NOMO-1 (cell line): Measurements from ENCODE around the gene PCBD2.
"Not testable (repeated sequence)": the region's sequence is repeated elsewhere in the genome, so short reads cannot be mapped to it uniquely, and the experiment has no call there.

Experiments
- DNase-seq, 2 experiments: peaks; one replicate each; lab custom pipeline; 2025; ENCODE audit not compliant: unreplicated experiment in 2 of 2; lab: John Stamatoyannopoulos, UW

Gene PCBD2

GRCh38 chr5:134904610-134905245 is at the start of gene PCBD2:
PCBD2 (plus strand) TSS chr5:134905131; CDS start chr5:134905140, 9 bp downstream.
- peak; percentile 92 to 98 for DNase-seq

DNA sequence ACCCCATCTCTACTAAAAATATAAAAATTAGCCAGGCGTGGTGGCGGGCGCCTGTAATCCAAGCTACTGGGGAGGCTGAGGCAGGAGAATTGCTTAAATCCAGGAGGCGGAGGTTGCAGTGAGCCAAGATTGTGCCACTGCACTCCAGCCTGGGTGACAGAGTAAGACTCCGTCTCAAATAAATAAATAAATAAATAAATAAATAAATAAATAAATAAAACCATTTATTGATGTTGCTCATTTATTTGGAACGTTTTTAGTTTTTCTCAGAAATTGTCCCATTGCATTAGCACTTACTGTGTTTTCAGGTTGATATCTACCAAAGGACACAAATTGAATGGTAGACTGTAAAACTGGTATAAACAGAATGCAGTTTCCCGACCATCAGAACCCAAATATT is 48.5 kb upstream of the PCBD2 start:
- DNase-seq = not testable (repeated sequence)

GRCh38 chr5:134857401-134857800 is 47.5 kb upstream of the PCBD2 start:
- no peak for DNase-seq

- DNase-seq = no peak
These were observed 40.2 kb upstream of the PCBD2 start for GRCh38 chr5:134864707-134865106.

DNA sequence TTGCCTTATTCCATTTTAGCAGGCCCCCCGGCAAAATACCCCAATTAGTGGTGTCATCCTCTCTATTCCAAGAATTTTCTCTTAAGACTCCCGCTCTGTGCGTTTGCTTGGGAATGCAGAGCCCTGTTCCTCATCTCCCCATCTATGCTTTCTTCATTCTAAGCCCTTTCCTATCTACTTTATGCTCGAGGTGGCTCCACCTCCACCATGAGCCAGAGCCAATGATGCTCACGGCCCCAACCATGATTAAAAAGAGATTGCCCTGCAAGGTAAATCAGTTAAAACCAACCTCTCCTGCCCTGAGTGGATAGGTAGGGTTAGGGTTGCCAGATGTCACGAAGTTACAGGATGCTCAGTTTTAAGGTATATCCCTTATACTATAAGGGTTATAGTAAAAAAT is 31.4 kb upstream of the PCBD2 start:
- no peak for DNase-seq

DNA sequence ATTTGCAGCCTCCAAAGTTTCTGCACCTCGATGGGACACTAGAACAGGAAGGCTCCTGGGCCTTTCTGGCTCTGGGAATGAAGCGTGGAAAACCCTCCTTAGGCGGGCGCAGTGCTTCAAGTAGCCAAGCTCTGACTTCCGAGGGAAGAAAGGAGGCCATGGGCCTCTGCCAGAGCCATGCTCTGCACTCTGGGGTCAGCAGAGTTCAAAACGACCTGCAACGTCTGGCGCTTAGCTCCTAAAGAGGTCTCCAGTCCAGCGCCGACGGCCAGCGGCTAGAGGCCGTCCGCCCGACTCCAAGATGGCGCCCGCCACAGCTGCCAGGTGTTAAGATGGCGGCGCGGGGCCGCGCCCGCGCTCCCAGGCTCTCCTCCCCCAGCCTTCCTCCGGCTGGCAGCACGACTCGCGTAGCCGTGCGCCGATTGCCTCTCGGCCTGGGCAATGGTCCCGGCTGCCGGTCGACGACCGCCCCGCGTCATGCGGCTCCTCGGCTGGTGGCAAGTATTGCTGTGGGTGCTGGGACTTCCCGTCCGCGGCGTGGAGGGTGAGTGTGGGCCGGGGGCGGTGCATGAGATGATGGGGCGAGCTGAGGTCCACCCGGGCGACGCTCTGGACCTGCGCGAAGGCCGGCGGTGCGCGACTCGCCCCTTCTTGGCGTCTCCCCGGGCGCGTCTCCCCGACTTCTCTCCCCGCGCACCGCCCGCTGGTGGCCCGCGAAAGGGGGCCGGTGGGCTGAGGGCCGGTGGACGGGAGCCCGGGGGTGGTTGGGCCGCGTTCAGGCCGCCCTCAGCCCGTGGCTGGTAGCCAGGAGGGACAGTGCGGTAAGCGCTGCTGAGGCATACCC is 30.7 kb upstream of the PCBD2 start, which contains the start of gene TXNDC15:
Gene TXNDC15, plus strand, starts transcription at position 385 of the 844 bp plus-strand sequence. Its CDS starts 57 bp downstream, at position 442.
- peak; percentile 72 to 79 for DNase-seq

DNA sequence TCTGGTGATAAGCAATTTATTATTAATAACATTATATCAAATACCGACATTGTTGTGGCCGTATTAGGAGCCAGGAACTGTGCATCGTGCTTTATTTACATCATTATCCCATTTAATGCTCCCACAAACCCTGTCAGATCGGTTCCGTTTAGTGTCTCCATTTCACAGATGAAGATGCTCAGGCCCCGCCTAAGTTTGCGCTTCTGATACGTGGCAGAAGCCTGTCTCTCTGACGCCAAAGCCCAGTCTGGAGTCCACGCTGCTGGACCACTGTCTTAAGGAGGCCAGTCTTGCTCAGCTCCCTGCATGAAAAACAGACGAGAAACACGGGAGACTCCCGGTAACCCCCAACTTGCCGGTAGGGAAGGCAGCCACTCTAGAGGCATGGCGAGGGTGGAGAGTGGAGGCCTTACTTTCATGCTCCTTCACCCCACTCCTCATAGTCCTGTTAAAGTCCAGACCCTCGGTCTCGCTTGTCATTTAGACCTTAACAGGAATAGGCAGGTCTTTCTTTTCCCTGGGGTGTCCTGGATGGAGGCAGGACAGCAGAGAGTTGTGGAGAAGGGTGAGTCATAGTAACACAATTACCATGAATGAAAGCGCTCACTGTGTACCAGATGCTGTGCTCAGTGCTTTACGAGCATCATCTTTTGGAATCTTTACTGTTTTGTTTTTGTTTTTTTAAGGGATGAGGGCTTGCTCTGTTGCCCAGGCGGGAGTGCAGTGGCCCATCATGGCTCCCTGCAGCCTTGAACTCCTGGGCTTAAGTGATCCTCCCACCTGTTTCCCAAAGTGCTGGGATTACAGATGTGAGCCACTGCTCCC is 29.9 kb upstream of the PCBD2 start:
- DNase-seq = peak in 1 of 2 experiments; percentile 26

DNA sequence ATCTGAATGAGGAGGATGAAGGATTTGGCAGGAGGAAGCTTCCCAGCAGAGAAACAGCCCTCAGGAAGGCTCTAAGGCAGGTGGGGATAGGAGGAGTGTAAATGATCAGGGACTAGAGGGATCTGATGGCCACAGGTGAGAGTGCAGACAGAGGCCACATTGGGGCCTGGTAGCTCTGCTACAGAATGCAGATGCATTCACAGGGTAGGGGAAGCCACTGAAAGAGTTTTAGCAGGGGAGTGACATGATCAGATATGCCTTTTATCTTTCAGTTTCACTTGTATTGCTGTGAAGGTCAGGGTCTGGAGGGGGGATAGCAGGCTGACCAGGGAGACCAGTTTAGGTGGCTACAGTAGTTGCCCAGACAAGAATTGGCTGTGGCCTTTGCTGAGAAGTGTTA is 27.8 kb upstream of the PCBD2 start:
- DNase-seq = no peak

GRCh38 chr5:134878403-134878802 is 26.5 kb upstream of the PCBD2 start:
- no peak for DNase-seq

DNA sequence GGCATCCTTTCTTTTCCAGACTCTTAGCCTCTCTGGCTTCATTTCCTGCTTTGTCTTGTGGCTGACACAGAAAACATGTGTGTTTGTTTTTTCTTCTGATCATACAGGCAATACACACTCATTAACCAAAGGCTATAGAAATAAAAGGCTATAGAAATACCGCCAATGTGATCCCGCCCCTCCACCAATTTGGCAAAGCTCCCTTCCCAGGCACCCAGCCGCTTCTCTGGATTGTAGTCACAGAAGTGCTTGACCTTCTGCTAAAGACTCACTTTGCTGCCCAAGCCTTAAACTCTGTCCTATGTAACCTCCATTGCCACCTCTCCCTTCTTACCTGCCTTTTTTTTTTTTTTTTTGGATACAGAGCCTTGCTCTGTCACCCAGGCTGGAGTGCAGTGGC is 25.5 kb upstream of the PCBD2 start:
- DNase-seq = no peak

DNA sequence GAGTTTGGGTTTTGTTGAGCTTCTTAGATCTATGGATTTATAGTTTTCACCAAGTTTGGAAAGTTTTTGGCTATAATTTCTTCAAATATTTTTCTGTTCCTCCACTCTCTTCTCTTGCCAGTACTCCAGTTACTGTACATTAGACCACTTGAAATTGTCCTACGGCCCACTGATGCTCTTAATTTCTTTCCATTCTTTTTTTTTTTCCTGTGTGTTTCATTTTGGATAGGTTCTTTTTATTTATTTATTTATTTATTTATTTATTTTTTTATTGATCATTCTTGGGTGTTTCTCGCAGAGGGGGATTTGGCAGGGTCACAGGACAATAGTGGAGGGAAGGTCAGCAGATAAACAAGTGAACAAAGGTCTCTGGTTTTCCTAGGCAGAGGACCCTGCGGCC is 24.0 kb upstream of the PCBD2 start:
- not testable (repeated sequence) for DNase-seq

- not testable (repeated sequence) for DNase-seq
These were observed 23.2 kb upstream of the PCBD2 start for GRCh38 chr5:134881711-134882110.

GRCh38 chr5:134887593-134888159 is 17.3 kb upstream of the PCBD2 start:
- DNase-seq = no peak

DNA sequence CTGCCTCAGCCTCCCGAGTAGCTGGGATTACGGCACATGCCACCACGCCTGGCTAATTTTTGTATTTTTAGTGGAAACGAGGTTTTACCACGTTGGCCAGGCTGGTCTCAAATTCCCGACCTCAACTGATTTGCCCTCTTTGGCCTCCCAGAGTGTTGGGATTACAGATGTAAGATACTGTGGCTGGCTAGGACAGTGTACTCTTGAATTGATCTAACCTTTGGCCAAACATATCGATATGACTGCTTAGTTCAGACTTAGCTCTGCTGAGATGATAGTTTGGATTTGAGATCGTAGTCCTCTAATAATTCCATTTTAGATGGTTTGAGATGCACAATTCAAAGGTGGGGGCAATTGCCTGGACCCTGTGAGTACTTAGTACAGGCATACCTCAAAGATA is 15.6 kb upstream of the PCBD2 start:
- no peak for DNase-seq

DNA sequence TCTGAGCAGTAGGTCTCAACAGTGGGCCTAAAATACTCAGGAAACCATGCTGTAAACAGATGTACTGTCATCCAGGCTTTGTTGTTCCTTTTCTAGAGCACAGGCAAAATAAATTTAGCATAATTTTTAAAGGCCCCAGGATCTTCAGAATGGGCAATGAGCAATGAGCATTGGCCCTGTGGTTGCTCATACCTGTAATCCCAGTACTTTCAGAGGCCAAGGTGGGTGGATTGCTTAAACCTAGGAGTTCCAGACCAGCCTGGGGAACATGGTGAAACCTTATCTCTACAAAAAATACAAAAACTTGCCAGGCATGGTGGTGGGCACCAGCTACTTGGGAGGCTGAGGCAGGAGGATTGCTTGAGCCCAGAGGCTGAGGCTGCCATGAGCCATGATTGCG is 13.5 kb upstream of the PCBD2 start:
- no peak for DNase-seq

GRCh38 chr5:134892282-134892681 is 12.6 kb upstream of the PCBD2 start:
- DNase-seq = no peak

DNA sequence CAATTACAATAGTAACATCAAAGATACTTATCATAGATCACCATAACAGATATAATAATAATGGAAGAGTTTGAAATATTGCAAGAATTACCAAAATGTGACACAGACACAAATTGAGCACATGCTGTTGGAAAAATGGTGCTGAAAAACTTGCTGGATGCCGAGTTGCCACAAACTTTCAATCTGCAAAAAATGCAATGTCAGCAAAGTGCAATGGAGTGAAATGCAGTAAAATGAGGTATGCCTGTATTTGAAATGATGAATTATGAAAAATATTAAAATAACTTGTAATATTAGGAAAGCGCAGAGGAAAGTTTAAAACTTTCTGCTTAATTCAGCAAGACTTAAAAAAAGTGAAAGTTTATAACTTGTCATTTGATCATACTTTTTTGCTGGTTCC is 12.0 kb upstream of the PCBD2 start:
- DNase-seq = no peak

- no peak for DNase-seq
These were observed 11.0 kb upstream of the PCBD2 start for GRCh38 chr5:134893748-134894505.

DNA sequence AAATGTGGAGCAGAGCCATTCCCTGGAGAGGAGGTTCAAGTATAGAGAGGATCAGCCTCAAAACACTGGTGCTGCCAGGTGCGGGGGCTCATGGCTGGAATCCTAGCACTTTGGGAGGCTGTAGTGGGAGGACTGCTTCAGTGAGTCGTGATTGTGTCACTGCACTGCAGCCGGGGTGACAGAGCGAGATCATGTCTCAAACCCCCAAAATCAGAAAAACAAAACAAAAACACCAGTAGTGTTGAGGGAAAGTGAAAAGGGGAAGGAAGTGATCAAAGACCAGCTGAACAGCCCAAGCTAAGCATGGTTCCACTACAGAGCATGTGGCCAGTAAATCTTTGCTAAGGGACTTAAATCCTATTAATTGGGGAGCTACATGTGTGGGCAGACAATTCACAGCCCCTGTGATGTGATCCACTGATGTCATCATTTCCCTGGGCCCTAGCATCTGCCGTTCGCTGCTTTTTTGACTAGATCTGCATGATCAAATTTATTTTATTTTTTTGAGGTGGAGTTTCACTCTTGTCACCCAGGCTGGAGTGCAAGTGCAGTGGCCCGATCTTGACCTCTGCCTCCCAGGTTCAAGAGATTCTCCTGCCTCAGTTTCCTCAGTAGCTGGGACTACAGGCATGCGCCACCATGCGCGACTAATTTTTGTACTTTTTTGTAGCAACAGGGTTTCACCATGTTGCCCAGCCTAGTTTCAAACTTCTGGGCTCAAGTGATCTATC is 2.7 kb upstream of the PCBD2 start:
- DNase-seq = peak; percentile 46 to 65
